Tibial artery (tissue), 4 donors: ENCODE results near the gene DHX36.

Experiments
- DNase-seq, 2 donors: peaks; one replicate each; pipeline ENCODE4 v3.0.0-alpha.2; 2019
- H3K27ac ChIP-seq, 2 donors: fragments of 200-600 bp; sonication (generic) in 1 of 2; 1 replicate in 1 of 2; 2 replicates in 1 of 2; pipeline ENCODE4 v1.5.1; 2018 to 2019; ENCODE audit warnings: mild to moderate bottlenecking in 1 of 2
- H3K27me3 ChIP-seq, 2 donors: fragments of 200-600 bp; sonication (generic) in 1 of 2; one replicate each; pipeline versions ENCODE4 v1.5.1 to v1.6.0; 2016 to 2019
- H3K36me3 ChIP-seq, 3 donors: fragments of 200-600 bp; sonication (generic) in 2 of 3; one replicate each; pipeline ENCODE4 v1.5.1; 2016 to 2019; ENCODE audit warnings: mild to moderate bottlenecking in 2 of 3
- H3K4me1 ChIP-seq, 4 donors: fragments of 200-600 bp; sonication (generic) in 2 of 4; 1 replicate in 3 of 4; 2 replicates in 1 of 4; pipeline ENCODE4 v1.5.1; 2016 to 2019
- H3K4me3 ChIP-seq, 2 donors: fragments of 200-600 bp; sonication (generic) in 1 of 2; 1 replicate in 1 of 2; 2 replicates in 1 of 2; pipeline ENCODE4 v1.5.1; 2018 to 2019; ENCODE audit warnings: mild to moderate bottlenecking in 2 of 2
- H3K9me3 ChIP-seq, 3 donors: fragments of 200-600 bp; sonication (generic) in 1 of 3; one replicate each; pipeline ENCODE4 v1.5.1; 2016 to 2019
- CTCF ChIP-seq, 2 experiments: fragments of 200-600 bp in 1 of 2; fragments of 450-650 bp in 1 of 2; IDR thresholded peaks; one replicate each; pipeline ENCODE4 v1.5.1; 2017 to 2019; ENCODE audit warnings: antibody characterized with exemption in 2 of 2, mild to moderate bottlenecking in 1 of 2, moderate library complexity in 1 of 2
- intact Hi-C: fragments of 100-400 bp; cut with DNase I; formaldehyde crosslinking; loops from one replicate; pipeline ENCODE4 v1.15.0; 2023; ENCODE audit warnings: low total_unique reads

The DHX36 gene

GRCh38 chr3:154323891-154324738 lies at the start of gene DHX36:
DHX36 (minus strand) TSS chr3:154324487; CDS start chr3:154324416, 71 bp downstream.
- Histone ChIP-seq H3K4me1 (peaks cover 0 to 44% (median 17%) of the 10 kb centered on the region in 4 donors), H3K27me3 (no peaks in the 10 kb centered on the region), H3K4me3 (peak within 1 kb of the TSS; percentile 88 to 90), H3K36me3 (no peaks in the 10 kb centered on the region), H3K27ac (peak within 1 kb of the TSS; percentile 93 to 95), H3K9me3 (no peaks in the 10 kb centered on the region)
- intact Hi-C loops = no loop called here
- no peak for TF ChIP-seq CTCF (IDR thresholded peaks at IDR 0.05)
- DNase-seq = peak; percentile 89 to 93

GRCh38 chr3:154367221-154367620 lies 42.9 kb upstream of the DHX36 start:
- no peak overlapping the region for H3K4me3 ChIP-seq
- no peaks in the 10 kb centered on the region for H3K27me3 ChIP-seq
- DNase-seq = no peak
- H3K4me1 ChIP-seq = no peaks in the 10 kb centered on the region
- TF ChIP-seq CTCF (IDR thresholded peaks at IDR 0.05) = no peak
- intact Hi-C loops = no loop called here
- H3K27ac ChIP-seq = no peak overlapping the region
- no peaks in the 10 kb centered on the region for H3K36me3 ChIP-seq
- H3K9me3 ChIP-seq = peaks cover 0 to 9% (median 0%) of the 10 kb centered on the region in 3 donors

- Histone ChIP-seq H3K27ac (no peak overlapping the region), H3K36me3 (no peaks in the 10 kb centered on the region), H3K9me3 (peaks cover 0 to 9% (median 0%) of the 10 kb centered on the region in 3 donors), H3K4me3 (no peak overlapping the region), H3K27me3 (no peaks in the 10 kb centered on the region), H3K4me1 (no peaks in the 10 kb centered on the region)
- DNase-seq = no peak
- intact Hi-C loops = no loop called here
- no peak for TF ChIP-seq CTCF (IDR thresholded peaks at IDR 0.05)
These were observed 40.6 kb upstream of the DHX36 start for GRCh38 chr3:154364849-154365248.

- H3K27ac ChIP-seq = no peak overlapping the region
- intact Hi-C loops = no loop called here
These were observed 36.8 kb upstream of the DHX36 start for GRCh38 chr3:154361099-154361498.

GRCh38 chr3:154356009-154356408 lies 31.7 kb upstream of the DHX36 start:
- intact Hi-C loops = no loop called here
- H3K27ac ChIP-seq = no peak overlapping the region
- H3K36me3 ChIP-seq = no peaks in the 10 kb centered on the region
- no peaks in the 10 kb centered on the region for H3K4me1 ChIP-seq
- no peak overlapping the region for H3K4me3 ChIP-seq
- H3K27me3 ChIP-seq = no peaks in the 10 kb centered on the region
- H3K9me3 ChIP-seq = no peaks in the 10 kb centered on the region
- no peak for TF ChIP-seq CTCF (IDR thresholded peaks at IDR 0.05)
- DNase-seq = no peak

More at GRCh38 chr3:154361099-154361498, 36.8 kb upstream of the DHX36 start:
- Histone ChIP-seq H3K4me1 (no peaks in the 10 kb centered on the region), H3K9me3 (peaks cover 0 to 9% (median 0%) of the 10 kb centered on the region in 3 donors), H3K27me3 (no peaks in the 10 kb centered on the region), H3K4me3 (no peak overlapping the region), H3K36me3 (no peaks in the 10 kb centered on the region)
- no peak for DNase-seq
- no peak for TF ChIP-seq CTCF (IDR thresholded peaks at IDR 0.05)
